ENCODE measurements around the gene TMA7. TPM values are rescaled to one million over a fixed set of nuclear protein-coding genes. Genes with fewer than 3 reads are reported as not detected.

TMA7 gene
- total and polyA plus RNA-seq, 4 donors, result 152 to 985 (median 239) TPM

DNA sequence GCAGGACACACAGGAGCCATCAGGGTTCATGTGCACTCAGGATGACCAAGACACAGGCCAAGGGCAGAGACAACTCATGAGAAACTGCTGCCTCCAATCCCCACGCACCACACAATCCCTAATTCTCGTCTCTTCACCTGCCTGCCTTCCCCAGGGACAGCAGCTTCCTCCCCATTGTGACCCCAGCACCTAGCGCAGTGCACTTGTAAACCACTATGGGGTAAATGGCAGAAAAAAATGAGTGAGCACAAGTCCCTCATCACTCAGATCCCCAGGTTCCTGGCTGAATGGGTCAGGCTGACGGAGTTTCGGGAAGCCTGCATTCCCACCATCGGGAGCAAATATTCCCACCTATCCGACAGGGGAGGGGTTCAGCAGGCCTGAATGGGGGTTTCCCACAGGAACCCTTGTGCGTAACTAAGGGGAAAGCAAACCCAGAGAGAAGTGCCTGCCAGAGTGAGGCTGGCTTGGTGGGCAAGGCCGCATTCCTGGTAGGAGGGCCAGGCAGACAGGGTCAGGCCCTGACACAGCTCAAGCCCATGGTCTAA is 28.9 kb upstream of the TMA7 start:
- no peaks in the 10 kb centered on the region for H3K9me3 ChIP-seq (ENCODE audit: control insufficient read depth in 4 of 4, insufficient read depth in 3 of 4, low read length in 3 of 4)
- no peak overlapping the region for H3K4me3 ChIP-seq
- WGBS, 2 donors, result 96% methylated on average over 9 of the region's 9 CpGs
- no peak overlapping the region for H3K27ac ChIP-seq (ENCODE audit: low read depth in 1 of 2, low read length in 1 of 2)
- H3K4me1 ChIP-seq (ENCODE audit: control insufficient read depth in 5 of 5, insufficient read depth in 5 of 5, low read length in 5 of 5), result no peaks in the 10 kb centered on the region
- no peaks in the 10 kb centered on the region for H3K27me3 ChIP-seq (ENCODE audit: control insufficient read depth in 3 of 3, insufficient read depth in 3 of 3, low read length in 2 of 3)
- H3K9ac ChIP-seq (ENCODE audit: insufficient read depth in 1 of 2, low read length in 2 of 2), result no peak overlapping the region
- TF ChIP-seq, protein P1, sequence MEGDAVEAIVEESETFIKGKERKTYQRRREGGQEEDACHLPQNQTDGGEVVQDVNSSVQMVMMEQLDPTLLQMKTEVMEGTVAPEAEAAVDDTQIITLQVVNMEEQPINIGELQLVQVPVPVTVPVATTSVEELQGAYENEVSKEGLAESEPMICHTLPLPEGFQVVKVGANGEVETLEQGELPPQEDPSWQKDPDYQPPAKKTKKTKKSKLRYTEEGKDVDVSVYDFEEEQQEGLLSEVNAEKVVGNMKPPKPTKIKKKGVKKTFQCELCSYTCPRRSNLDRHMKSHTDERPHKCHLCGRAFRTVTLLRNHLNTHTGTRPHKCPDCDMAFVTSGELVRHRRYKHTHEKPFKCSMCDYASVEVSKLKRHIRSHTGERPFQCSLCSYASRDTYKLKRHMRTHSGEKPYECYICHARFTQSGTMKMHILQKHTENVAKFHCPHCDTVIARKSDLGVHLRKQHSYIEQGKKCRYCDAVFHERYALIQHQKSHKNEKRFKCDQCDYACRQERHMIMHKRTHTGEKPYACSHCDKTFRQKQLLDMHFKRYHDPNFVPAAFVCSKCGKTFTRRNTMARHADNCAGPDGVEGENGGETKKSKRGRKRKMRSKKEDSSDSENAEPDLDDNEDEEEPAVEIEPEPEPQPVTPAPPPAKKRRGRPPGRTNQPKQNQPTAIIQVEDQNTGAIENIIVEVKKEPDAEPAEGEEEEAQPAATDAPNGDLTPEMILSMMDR (IDR thresholded peaks at IDR 0.05; ENCODE audit: control extremely low read depth, extremely low read depth), result no peak
- H3K36me3 ChIP-seq (ENCODE audit: control insufficient read depth in 4 of 4, insufficient read depth in 4 of 4, low read length in 4 of 4), result peaks cover 10 to 74% (median 41%) of the 10 kb centered on the region in 4 donors
- DNase-seq, result peak in 1 of 3 donors; percentile 9
- ATAC-seq (ENCODE audit: insufficient read depth, low FRiP score), result no peak

DNA sequence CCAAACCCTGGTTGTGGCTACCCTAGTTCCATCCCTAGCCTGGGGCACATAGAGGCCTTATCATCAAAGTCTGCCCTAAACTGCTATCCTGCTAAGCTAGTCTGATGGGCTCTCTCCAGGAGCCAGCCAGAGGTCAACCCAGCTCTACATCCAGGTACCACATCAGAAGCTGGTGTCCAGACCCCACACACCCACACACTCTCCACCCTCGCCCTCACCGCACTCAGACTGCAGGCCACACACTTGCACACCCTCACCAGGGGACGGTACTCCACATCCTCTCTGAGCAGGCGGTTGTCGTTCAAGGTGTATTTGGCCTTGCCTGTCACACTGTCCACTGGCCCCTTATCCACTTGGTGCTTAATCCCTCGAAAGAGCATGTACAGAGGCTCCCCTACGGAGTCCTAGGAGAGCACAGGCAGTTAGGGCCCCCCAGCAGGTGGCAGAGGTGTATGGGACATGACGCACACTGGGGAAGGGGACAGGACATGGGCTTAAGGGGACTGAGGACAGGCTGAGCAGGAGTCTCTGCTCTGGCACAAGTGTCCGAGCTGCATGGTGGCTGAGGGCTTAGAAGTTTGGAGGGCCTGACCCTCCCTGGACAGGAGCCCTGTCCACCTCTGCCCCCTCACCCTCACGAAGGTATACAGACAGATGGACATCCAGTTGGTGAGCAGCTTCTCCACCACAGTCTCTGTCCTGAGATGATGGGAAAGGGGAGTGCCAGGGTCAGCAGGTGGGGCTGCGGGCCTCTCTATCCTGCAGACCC is 28.3 kb upstream of the TMA7 start:
- peak in 1 of 3 donors; percentile 7 for DNase-seq

DNA sequence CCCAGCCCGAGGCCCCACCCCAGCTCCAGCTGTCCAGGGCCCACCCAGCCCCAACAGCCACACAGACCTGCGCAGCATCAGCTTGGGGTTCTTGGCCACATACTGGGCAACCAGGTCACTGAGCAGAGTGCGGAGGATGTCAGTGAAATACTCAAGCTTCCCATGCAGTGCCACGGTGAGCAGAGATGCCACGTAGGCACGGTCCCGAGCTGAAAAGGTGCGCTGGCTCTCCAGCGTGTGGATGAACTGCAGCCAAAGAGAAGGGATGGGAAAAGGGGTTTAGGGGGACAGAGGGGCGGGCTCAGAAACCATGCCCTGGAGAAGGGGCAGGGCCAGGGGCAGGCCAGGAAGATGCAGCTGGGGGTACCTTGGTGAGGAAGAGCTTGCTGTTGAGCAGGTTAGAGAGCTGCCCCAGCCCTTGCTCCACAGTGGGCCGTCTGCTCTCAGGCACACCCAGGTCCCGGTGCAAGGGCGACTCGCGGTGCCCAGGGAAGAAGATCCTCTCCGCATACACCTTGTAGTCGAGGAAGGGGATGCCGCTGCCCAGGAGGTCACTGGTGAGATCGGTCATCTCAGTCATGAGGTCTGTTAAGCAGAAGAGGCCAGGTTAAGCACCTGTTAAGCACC is 27.6 kb upstream of the TMA7 start:
- no peak overlapping the region for H3K4me3 ChIP-seq
- DNase-seq (peak in 1 of 3 donors; percentile 4), ATAC-seq (ENCODE audit: insufficient read depth, low FRiP score) (no peak)
- no peaks in the 10 kb centered on the region for H3K9me3 ChIP-seq (ENCODE audit: control insufficient read depth in 4 of 4, insufficient read depth in 3 of 4, low read length in 3 of 4)
- TF ChIP-seq, protein P1 (IDR thresholded peaks at IDR 0.05; ENCODE audit: control extremely low read depth, extremely low read depth), result no peak
- no peaks in the 10 kb centered on the region for H3K27me3 ChIP-seq (ENCODE audit: control insufficient read depth in 3 of 3, insufficient read depth in 3 of 3, low read length in 2 of 3)
- no peak overlapping the region for H3K27ac ChIP-seq (ENCODE audit: low read depth in 1 of 2, low read length in 1 of 2)
- no peaks in the 10 kb centered on the region for H3K4me1 ChIP-seq (ENCODE audit: control insufficient read depth in 5 of 5, insufficient read depth in 5 of 5, low read length in 5 of 5)
- WGBS, 2 donors, result 94 to 97% methylated on average over 19 of the region's 19 CpGs
- no peak overlapping the region for H3K9ac ChIP-seq (ENCODE audit: insufficient read depth in 1 of 2, low read length in 2 of 2)
- H3K36me3 ChIP-seq (ENCODE audit: control insufficient read depth in 4 of 4, insufficient read depth in 4 of 4, low read length in 4 of 4), result peaks cover 10 to 66% (median 31%) of the 10 kb centered on the region in 4 donors

More for the DNA sequence above, 28.3 kb upstream of the TMA7 start:
- Histone ChIP-seq H3K27me3 (ENCODE audit: control insufficient read depth in 3 of 3, insufficient read depth in 3 of 3, low read length in 2 of 3) (no peaks in the 10 kb centered on the region), H3K9ac (ENCODE audit: insufficient read depth in 1 of 2, low read length in 2 of 2) (no peak overlapping the region), H3K9me3 (ENCODE audit: control insufficient read depth in 4 of 4, insufficient read depth in 3 of 4, low read length in 3 of 4) (no peaks in the 10 kb centered on the region), H3K36me3 (ENCODE audit: control insufficient read depth in 4 of 4, insufficient read depth in 4 of 4, low read length in 4 of 4) (peaks cover 10 to 71% (median 35%) of the 10 kb centered on the region in 4 donors), H3K27ac (ENCODE audit: low read depth in 1 of 2, low read length in 1 of 2) (no peak overlapping the region), H3K4me1 (ENCODE audit: control insufficient read depth in 5 of 5, insufficient read depth in 5 of 5, low read length in 5 of 5) (no peaks in the 10 kb centered on the region), H3K4me3 (no peak overlapping the region)
- no peak for ATAC-seq (ENCODE audit: insufficient read depth, low FRiP score)
- TF ChIP-seq, protein P1 (IDR thresholded peaks at IDR 0.05; ENCODE audit: control extremely low read depth, extremely low read depth), result no peak
- WGBS, 2 donors, result 92 to 96% methylated on average over 11 of the region's 11 CpGs
